ENCODE results near the gene C22orf23.

DNA sequence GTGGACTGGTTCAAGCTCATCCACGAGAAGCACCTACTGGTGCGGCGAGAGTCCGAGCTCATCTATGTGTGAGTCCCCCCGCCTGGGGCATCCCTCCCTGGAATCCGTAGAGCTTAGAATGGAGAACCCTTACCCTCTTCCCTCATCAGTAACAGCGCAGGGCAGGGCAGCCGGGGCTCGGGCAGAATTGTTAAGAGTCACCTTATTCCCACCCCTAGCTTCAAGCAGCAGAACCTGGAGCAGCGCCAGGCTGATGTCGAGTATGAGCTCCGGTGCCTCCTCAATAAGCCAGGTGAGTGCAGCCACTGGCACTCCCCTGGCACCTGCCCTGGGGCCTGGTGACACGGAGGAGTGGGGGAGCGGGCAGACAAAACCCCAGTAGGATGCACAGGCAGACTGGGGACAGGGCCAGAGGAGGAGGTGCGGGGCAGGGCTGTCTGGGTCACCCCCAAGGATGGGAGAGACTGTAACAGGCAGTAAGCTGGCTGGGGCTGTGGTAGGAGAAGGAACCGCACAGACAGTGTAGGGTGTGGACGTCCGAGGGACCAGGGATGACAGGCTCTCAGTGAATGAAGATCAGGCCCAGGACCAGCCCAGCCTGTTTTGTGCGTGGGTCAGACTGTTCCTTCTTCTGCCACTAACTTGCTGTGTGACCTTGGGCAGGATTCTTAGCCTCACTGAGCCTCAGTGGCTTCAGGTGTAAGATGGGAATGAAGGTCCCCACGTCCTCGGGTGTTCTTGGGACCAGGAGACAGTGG is 20.4 kb downstream of the C22orf23 start:
- TF ChIP-seq, protein P1, sequence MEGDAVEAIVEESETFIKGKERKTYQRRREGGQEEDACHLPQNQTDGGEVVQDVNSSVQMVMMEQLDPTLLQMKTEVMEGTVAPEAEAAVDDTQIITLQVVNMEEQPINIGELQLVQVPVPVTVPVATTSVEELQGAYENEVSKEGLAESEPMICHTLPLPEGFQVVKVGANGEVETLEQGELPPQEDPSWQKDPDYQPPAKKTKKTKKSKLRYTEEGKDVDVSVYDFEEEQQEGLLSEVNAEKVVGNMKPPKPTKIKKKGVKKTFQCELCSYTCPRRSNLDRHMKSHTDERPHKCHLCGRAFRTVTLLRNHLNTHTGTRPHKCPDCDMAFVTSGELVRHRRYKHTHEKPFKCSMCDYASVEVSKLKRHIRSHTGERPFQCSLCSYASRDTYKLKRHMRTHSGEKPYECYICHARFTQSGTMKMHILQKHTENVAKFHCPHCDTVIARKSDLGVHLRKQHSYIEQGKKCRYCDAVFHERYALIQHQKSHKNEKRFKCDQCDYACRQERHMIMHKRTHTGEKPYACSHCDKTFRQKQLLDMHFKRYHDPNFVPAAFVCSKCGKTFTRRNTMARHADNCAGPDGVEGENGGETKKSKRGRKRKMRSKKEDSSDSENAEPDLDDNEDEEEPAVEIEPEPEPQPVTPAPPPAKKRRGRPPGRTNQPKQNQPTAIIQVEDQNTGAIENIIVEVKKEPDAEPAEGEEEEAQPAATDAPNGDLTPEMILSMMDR (IDR thresholded peaks at IDR 0.05): no peak
- no peak for TF ChIP-seq POLR2A (IDR thresholded peaks at IDR 0.05)
